Endothelial cell of umbilical vein (primary cell): Measurements from ENCODE around the gene NEK4. TPM values are rescaled to one million over a fixed set of nuclear protein-coding genes. Genes with fewer than 3 reads are reported as not detected.
A peak's percentile ranks its signal among the peaks of the same experiment; 100 is the strongest.

Source experiments
- BruUV-seq: library from RNA; stranded (reverse); fragments of 400-500 nt; replicated peaks from 2 replicates; lab custom pipeline; 2021; lab: Mats Ljungman, UMichigan
- CTCF ChIA-PET: fragments of 300-600, 350-600 bp; sonication (Branson Sonifier 250); formaldehyde crosslinking; loops from one replicate; lab custom pipeline; 2021; ENCODE audit warnings: antibody characterized with exemption, inconsistent platforms; lab: Charles Lee
- POLR2A ChIA-PET: fragments of 300-600, 350-600 bp; sonication (Branson Sonifier 250); formaldehyde crosslinking; loops from one replicate; lab custom pipeline; 2021; ENCODE audit warnings: antibody characterized with exemption, inconsistent platforms; lab: Charles Lee
- DNase-seq: peaks from one replicate; pipeline ENCODE4 v3.0.0-alpha.2; 2011; ENCODE audit warnings: low read depth, low spot score
- FAIRE-seq: peaks from 2 replicates; lab custom pipeline; 2011; peaks lifted over from hg19 to GRCh38; lab: Jason Lieb, UNC
- H2AFZ ChIP-seq: 2 replicates; pipeline ENCODE4 v1.6.0; 2012; ENCODE audit warnings: low read depth, low read length, control low read depth, inconsistent platforms
- H3K27ac ChIP-seq: 2 replicates; pipeline ENCODE4 v1.5.1; 2011; ENCODE audit warnings: low read depth, mild to moderate bottlenecking, control low read depth, low read length, moderate library complexity; ENCODE audit not compliant: insufficient read depth
- H3K27me3 ChIP-seq, 2 experiments: 2 replicates each; pipeline versions ENCODE4 v1.6.0 to v1.6.1; 2011; ENCODE audit warnings: low read length in 2 of 2, mixed read lengths in 1 of 2; ENCODE audit not compliant: control insufficient read depth in 2 of 2, insufficient read depth in 2 of 2
- H3K36me3 ChIP-seq, 2 experiments: 2 replicates in 1 of 2; 3 replicates in 1 of 2; pipeline ENCODE4 v1.5.1; 2011; ENCODE audit warnings: low read length in 2 of 2, mild to moderate bottlenecking in 1 of 2, moderate library complexity in 1 of 2; ENCODE audit not compliant: control insufficient read depth in 2 of 2, insufficient read depth in 2 of 2; ENCODE audit errors: extremely low read depth in 1 of 2
- H3K4me1 ChIP-seq: 3 replicates; pipeline ENCODE4 v1.5.1; 2011; ENCODE audit warnings: mild to moderate bottlenecking, low read length; ENCODE audit not compliant: control insufficient read depth, insufficient read depth; ENCODE audit errors: extremely low read depth
- H3K4me2 ChIP-seq: 2 replicates; pipeline ENCODE4 v1.6.1; 2011; ENCODE audit warnings: low read length, control low read depth, mixed read lengths; ENCODE audit not compliant: insufficient read depth
- H3K4me3 ChIP-seq, 3 experiments: fragments of 200-600 bp in 1 of 3; sonication (generic), shearing (Covaris generic) in 1 of 3; replicated peaks in 1 of 3; 2 replicates each; pipeline ENCODE4 v1.5.1; 2011 to 2016; ENCODE audit warnings: control low read depth in 3 of 3, low read length in 3 of 3, mild to moderate bottlenecking in 2 of 3, inconsistent platforms in 1 of 3, low read depth in 1 of 3, moderate library complexity in 1 of 3; ENCODE audit not compliant: insufficient read depth in 1 of 3
- H3K79me2 ChIP-seq: 2 replicates; pipeline ENCODE4 v1.6.0; 2012; ENCODE audit warnings: low read length, inconsistent platforms; ENCODE audit not compliant: control insufficient read depth, insufficient read depth
- H3K9ac ChIP-seq: replicated peaks from 2 replicates; pipeline ENCODE3; 2011; ENCODE audit warnings: low read length, control low read depth; ENCODE audit not compliant: insufficient read depth; ENCODE audit errors: extremely low read depth
- H3K9me1 ChIP-seq: replicated peaks from 3 replicates; pipeline ENCODE4 v1.6.0; 2011; ENCODE audit warnings: mild to moderate bottlenecking, low read length; ENCODE audit not compliant: control insufficient read depth, insufficient read depth; ENCODE audit errors: extremely low read depth
- H3K9me3 ChIP-seq: replicated peaks from 2 replicates; pipeline ENCODE4 v1.5.1; 2012; ENCODE audit warnings: low read length, inconsistent platforms; ENCODE audit not compliant: control insufficient read depth, insufficient read depth
- H4K20me1 ChIP-seq: replicated peaks from 2 replicates; pipeline ENCODE3; 2011; ENCODE audit warnings: mild to moderate bottlenecking, low read length; ENCODE audit not compliant: control insufficient read depth, insufficient read depth; ENCODE audit errors: extremely low read depth
- EZH2 ChIP-seq: IDR thresholded peaks from 2 replicates; pipeline ENCODE4 v1.6.1; 2012; ENCODE audit warnings: borderline replicate concordance, low read depth, mild to moderate bottlenecking, moderate library complexity, low read length, inconsistent platforms; ENCODE audit not compliant: severe bottlenecking
- FOS ChIP-seq: IDR thresholded peaks from 2 replicates; pipeline ENCODE4 v1.6.1; 2011; ENCODE audit warnings: mild to moderate bottlenecking, low read length, moderate library complexity, borderline replicate concordance; ENCODE audit not compliant: insufficient read depth
- JUN ChIP-seq: IDR thresholded peaks from 2 replicates; pipeline ENCODE4 v1.6.1; 2011; ENCODE audit warnings: borderline replicate concordance, low read depth; ENCODE audit not compliant: insufficient read length, insufficient read depth
- MYC ChIP-seq: IDR thresholded peaks from one replicate; pipeline ENCODE4 v1.6.1; 2011; ENCODE audit warnings: mild to moderate bottlenecking, low read depth, low read length
- POLR2A ChIP-seq: IDR thresholded peaks from 2 replicates; pipeline ENCODE4 v1.6.1; 2012; ENCODE audit warnings: low read depth, mild to moderate bottlenecking, control low read depth, low read length
- dilution Hi-C: fragments of 300-500 bp; cut with MboI; formaldehyde crosslinking; loops from one replicate; pipeline ENCODE4 v1.15.0; 2019; ENCODE audit warnings: low sequenced_read_pairs; ENCODE audit not compliant: extremely low pct_ligation_motif_present
- intact Hi-C: fragments of 100-400 bp; cut with micrococcal nuclease; formaldehyde crosslinking; loops from one replicate; pipeline ENCODE4 v1.10.0; 2022
- polyA plus RNA-seq, 4 experiments: library from polyadenylated mRNA; depleted of rRNA in 3 of 4; stranded (reverse) in 3 of 4; unstranded in 1 of 4; fragments of >200 nt; gene quantifications; 2 replicates each; pipeline versions ENCODE4 v1.2.1 to v1.2.3, GENCODE V29; 2011 to 2012; ENCODE audit warnings: missing spikeins in 1 of 4
- total RNA-seq: library from RNA; stranded (reverse); gene quantifications from 2 replicates; pipeline ENCODE4 v1.2.3, GENCODE V29; 2021
- TF ChIP-seq, protein P1 (sequence below): IDR thresholded peaks from 2 replicates; pipeline ENCODE4 v1.6.1; 2011; ENCODE audit not compliant: insufficient read depth, insufficient read length
- TF ChIP-seq, protein P2 (sequence below), 2 donors: IDR thresholded peaks; 1 replicate in 1 of 2; 2 replicates in 1 of 2; pipeline ENCODE4 v1.5.1; 2011; ENCODE audit warnings: low read length in 2 of 2, mild to moderate bottlenecking in 2 of 2, moderate library complexity in 2 of 2, control low read depth in 1 of 2, inconsistent platforms in 1 of 2, low read depth in 1 of 2; ENCODE audit not compliant: insufficient read depth in 1 of 2; ENCODE audit errors: extremely low read depth in 1 of 2

Gene NEK4
- total and polyA plus RNA-seq, 2 donors (not counting 3 experiments of a cell fraction or from before 2014, with no cell fraction given): 4.4 to 20.8 TPM

DNA sequence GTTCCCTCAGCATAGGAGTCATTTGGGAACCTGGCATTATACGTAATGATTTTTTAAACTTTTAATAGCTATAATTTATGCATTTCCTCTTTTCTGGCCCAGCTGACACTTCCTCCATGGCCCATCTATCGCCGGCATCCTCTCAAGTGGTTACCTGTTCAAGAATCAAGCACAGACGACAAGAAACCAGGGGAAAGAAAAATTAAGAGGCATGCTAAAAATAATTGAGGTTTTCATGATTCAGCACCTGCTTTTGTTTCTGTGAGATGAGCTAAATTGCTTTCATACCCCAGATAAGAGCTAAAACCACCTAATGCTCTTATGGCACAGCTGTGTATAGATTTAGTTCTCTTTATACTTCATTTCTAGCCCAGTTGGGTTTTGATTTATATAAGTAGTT is 63.2 kb downstream of the NEK4 start:
- Histone ChIP-seq H3K4me2 (peak overlapping the region; percentile 89), H3K4me3 (peak overlapping the region in 1 of 3 experiments; percentile 94), H3K4me1 (peaks cover 17% of the 10 kb centered on the region), H3K9ac (no peak overlapping the region), H3K9me1 (no peaks in the 10 kb centered on the region), H4K20me1 (no peaks in the 10 kb centered on the region), H3K27me3 (no peaks in the 10 kb centered on the region), H3K79me2 (peaks cover 37% of the 10 kb centered on the region), H3K27ac (no peak overlapping the region), H2AFZ (no peak overlapping the region), H3K9me3 (no peaks in the 10 kb centered on the region), H3K36me3 (peaks cover 1 to 10% of the 10 kb centered on the region in 2 experiments)
- TF ChIP-seq, protein P1, sequence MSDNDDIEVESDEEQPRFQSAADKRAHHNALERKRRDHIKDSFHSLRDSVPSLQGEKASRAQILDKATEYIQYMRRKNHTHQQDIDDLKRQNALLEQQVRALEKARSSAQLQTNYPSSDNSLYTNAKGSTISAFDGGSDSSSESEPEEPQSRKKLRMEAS: no peak
- no peak for TF ChIP-seq POLR2A
- TF ChIP-seq MYC: no peak
- TF ChIP-seq JUN: no peak
- no peak for TF ChIP-seq FOS
- no peak for TF ChIP-seq EZH2
- TF ChIP-seq, protein P2, sequence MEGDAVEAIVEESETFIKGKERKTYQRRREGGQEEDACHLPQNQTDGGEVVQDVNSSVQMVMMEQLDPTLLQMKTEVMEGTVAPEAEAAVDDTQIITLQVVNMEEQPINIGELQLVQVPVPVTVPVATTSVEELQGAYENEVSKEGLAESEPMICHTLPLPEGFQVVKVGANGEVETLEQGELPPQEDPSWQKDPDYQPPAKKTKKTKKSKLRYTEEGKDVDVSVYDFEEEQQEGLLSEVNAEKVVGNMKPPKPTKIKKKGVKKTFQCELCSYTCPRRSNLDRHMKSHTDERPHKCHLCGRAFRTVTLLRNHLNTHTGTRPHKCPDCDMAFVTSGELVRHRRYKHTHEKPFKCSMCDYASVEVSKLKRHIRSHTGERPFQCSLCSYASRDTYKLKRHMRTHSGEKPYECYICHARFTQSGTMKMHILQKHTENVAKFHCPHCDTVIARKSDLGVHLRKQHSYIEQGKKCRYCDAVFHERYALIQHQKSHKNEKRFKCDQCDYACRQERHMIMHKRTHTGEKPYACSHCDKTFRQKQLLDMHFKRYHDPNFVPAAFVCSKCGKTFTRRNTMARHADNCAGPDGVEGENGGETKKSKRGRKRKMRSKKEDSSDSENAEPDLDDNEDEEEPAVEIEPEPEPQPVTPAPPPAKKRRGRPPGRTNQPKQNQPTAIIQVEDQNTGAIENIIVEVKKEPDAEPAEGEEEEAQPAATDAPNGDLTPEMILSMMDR (IDR thresholded peaks at IDR 0.05; ENCODE audit: extremely low read depth in 1 of 2, insufficient read depth in 1 of 2, low read depth in 1 of 2, low read length in 2 of 2): no peak
- BruUV-seq: no TSS peak
- dilution Hi-C loops: no loop called here
- no peak for FAIRE-seq
- intact Hi-C loops: no loop called here
- no peak for DNase-seq
- ChIA-PET POLR2A (no interaction called here), CTCF (interaction anchor here (1.5 to 1.6 kb wide), 2 partner anchors 224 to 227 kb away, joined by 3 to 5 read pairs; no protein-coding TSS in a partner anchor)
